Left ventricle myocardium inferior (tissue), 1 donor: ENCODE measurements around the gene LUZP2. TPM values are rescaled to one million over a fixed set of nuclear protein-coding genes. Genes with fewer than 3 reads are reported as not detected.

Source experiments
- DNase-seq: peaks from one replicate; pipeline ENCODE4 v3.0.0-alpha.2; 2020
- H3K27ac ChIP-seq: fragments of 200-600 bp; replicated peaks from 2 replicates; pipeline ENCODE4 v1.8.0; 2021
- H3K27me3 ChIP-seq: fragments of 200-600 bp; 2 replicates; pipeline ENCODE4 v1.8.0; 2021; ENCODE audit warnings: low read depth
- H3K36me3 ChIP-seq: fragments of 200-600 bp; 2 replicates; pipeline ENCODE4 v1.8.0; 2021
- H3K4me1 ChIP-seq: fragments of 200-600 bp; 2 replicates; pipeline ENCODE4 v1.8.0; 2021
- H3K4me3 ChIP-seq: fragments of 200-600 bp; 2 replicates; pipeline ENCODE4 v1.8.0; 2021; ENCODE audit warnings: mild to moderate bottlenecking, moderate library complexity
- H3K9me3 ChIP-seq: fragments of 200-600 bp; replicated peaks from 2 replicates; pipeline ENCODE4 v1.8.0; 2021
- CTCF ChIP-seq: fragments of 200-600 bp; IDR thresholded peaks from 2 replicates; pipeline ENCODE4 v1.8.0; 2021; ENCODE audit warnings: antibody characterized with exemption, mild to moderate bottlenecking, borderline replicate concordance
- intact Hi-C: fragments of 100-400 bp; cut with micrococcal nuclease; formaldehyde crosslinking; loops from one replicate; pipeline ENCODE4 v1.11.0; 2022
- total RNA-seq: library from RNA; stranded (reverse); fragmentation: NEBNext Ultra II Directional; extraction: Animal tissue kit (Norgen Biotek cat#: 25700); gene quantifications from one replicate; pipeline ENCODE4 v1.2.1, GENCODE V29; 2021
- donor health status: DM: no; HTN: yes; CAD: no; lungs with severe emphysema.

The LUZP2 gene
- total RNA-seq, 1 donor from 2014 or later = not detected

- Histone ChIP-seq H3K4me1 (no peaks in the 10 kb centered on the region), H3K4me3 (no peak overlapping the region), H3K36me3 (no peaks in the 10 kb centered on the region), H3K27me3 (no peaks in the 10 kb centered on the region), H3K27ac (no peak overlapping the region), H3K9me3 (no peaks in the 10 kb centered on the region)
- intact Hi-C loops = no loop called here
- no peak for TF ChIP-seq CTCF
- no peak for DNase-seq
These were observed 90.8 kb downstream of the LUZP2 start for GRCh38 chr11:24587635-24588034.

GRCh38 chr11:24588081-24588480, 91.2 kb downstream of the LUZP2 start:
- DNase-seq = no peak

GRCh38 chr11:24589064-24589463, 92.2 kb downstream of the LUZP2 start:
- H3K27me3 ChIP-seq = no peaks in the 10 kb centered on the region
- TF ChIP-seq CTCF = no peak
- DNase-seq = no peak
- no peaks in the 10 kb centered on the region for H3K36me3 ChIP-seq
- no peak overlapping the region for H3K4me3 ChIP-seq
- no peaks in the 10 kb centered on the region for H3K9me3 ChIP-seq
- no peak overlapping the region for H3K27ac ChIP-seq
- no peaks in the 10 kb centered on the region for H3K4me1 ChIP-seq
- intact Hi-C loops = no loop called here

More at GRCh38 chr11:24588081-24588480, 91.2 kb downstream of the LUZP2 start:
- H3K9me3 ChIP-seq = no peaks in the 10 kb centered on the region
- H3K27me3 ChIP-seq = no peaks in the 10 kb centered on the region
- TF ChIP-seq CTCF = no peak
- H3K4me1 ChIP-seq = no peaks in the 10 kb centered on the region
- H3K4me3 ChIP-seq = no peak overlapping the region
- no peaks in the 10 kb centered on the region for H3K36me3 ChIP-seq
- no peak overlapping the region for H3K27ac ChIP-seq
- intact Hi-C loops = no loop called here

GRCh38 chr11:24591283-24591682, 94.4 kb downstream of the LUZP2 start:
- no peak for DNase-seq
- H3K36me3 ChIP-seq = no peaks in the 10 kb centered on the region
- no peaks in the 10 kb centered on the region for H3K4me1 ChIP-seq
- H3K27me3 ChIP-seq = no peaks in the 10 kb centered on the region
- H3K4me3 ChIP-seq = no peak overlapping the region
- no peak overlapping the region for H3K27ac ChIP-seq
- TF ChIP-seq CTCF = no peak
- intact Hi-C loops = no loop called here
- H3K9me3 ChIP-seq = no peaks in the 10 kb centered on the region

- no peak for DNase-seq
- Histone ChIP-seq H3K27me3 (no peaks in the 10 kb centered on the region), H3K4me1 (no peaks in the 10 kb centered on the region), H3K9me3 (no peaks in the 10 kb centered on the region), H3K27ac (no peak overlapping the region), H3K36me3 (no peaks in the 10 kb centered on the region), H3K4me3 (no peak overlapping the region)
- intact Hi-C loops = no loop called here
- no peak for TF ChIP-seq CTCF
These were observed 95.5 kb downstream of the LUZP2 start for GRCh38 chr11:24592360-24592759.

GRCh38 chr11:24593332-24593731, 96.5 kb downstream of the LUZP2 start:
- Histone ChIP-seq H3K4me3 (no peak overlapping the region), H3K36me3 (no peaks in the 10 kb centered on the region), H3K27me3 (no peaks in the 10 kb centered on the region), H3K4me1 (no peaks in the 10 kb centered on the region), H3K9me3 (no peaks in the 10 kb centered on the region), H3K27ac (no peak overlapping the region)
- TF ChIP-seq CTCF = no peak
- DNase-seq = no peak
- intact Hi-C loops = no loop called here
